Nephron (organoid): ENCODE measurements around the gene RBM25.
"Not testable (repeated sequence)": the region's sequence is repeated elsewhere in the genome, so short reads cannot be mapped to it uniquely, and the experiment has no call there.

ENCODE experiments used
- H3K27ac Mint-ChIP-seq, 3 experiments: 2 replicates each; pipeline ENCODE4 v1.8.0; 2020; ENCODE audit warnings: mixed read lengths in 3 of 3, mild to moderate bottlenecking in 2 of 3, moderate library complexity in 1 of 3
- H3K27me3 Mint-ChIP-seq: 2 replicates; pipeline ENCODE4 v1.8.0; 2021; ENCODE audit warnings: low read depth, mild to moderate bottlenecking, moderate library complexity, mixed read lengths
- H3K36me3 Mint-ChIP-seq: 2 replicates; pipeline ENCODE4 v1.8.0; 2020; ENCODE audit warnings: low read depth, mixed read lengths
- H3K4me1 Mint-ChIP-seq: 2 replicates; pipeline ENCODE4 v1.8.0; 2020; ENCODE audit warnings: mixed read lengths
- H3K4me3 Mint-ChIP-seq, 3 experiments: 2 replicates each; pipeline ENCODE4 v1.8.0; 2020; ENCODE audit warnings: mild to moderate bottlenecking in 3 of 3, mixed read lengths in 3 of 3, moderate library complexity in 2 of 3
- H3K9me3 Mint-ChIP-seq: 2 replicates; pipeline ENCODE4 v1.8.0; 2020; ENCODE audit warnings: mixed read lengths
- TF ChIP-seq, protein P1 (sequence below), 3 experiments: fragments of 200-600 bp; sonication (generic); IDR thresholded peaks; one replicate each; pipeline ENCODE4 v1.5.0; 2021; ENCODE audit warnings: antibody characterized with exemption in 3 of 3; ENCODE audit not compliant: unreplicated experiment in 3 of 3

The RBM25 gene

DNA sequence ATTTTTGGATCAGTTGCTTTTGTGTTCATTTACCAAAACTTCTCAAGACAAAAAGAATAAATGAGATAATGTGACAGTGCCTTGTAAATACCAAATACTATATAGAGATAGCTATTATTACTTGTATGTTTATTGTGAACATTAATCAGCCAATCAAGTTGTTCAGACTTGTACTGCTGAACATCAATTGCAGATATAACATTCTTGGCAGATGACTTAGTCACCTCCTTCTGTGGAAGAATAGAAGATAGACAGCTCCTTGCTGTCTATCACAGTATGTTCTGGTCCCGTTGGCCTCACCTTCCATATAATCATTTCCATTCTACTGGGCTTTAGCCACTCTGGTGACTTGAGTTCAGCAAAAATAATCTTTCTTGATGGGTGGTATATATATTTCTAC, 108.1 kb downstream of the RBM25 start:
- peaks cover 55% of the 10 kb centered on the region for H3K36me3 Mint-ChIP-seq
- no peak overlapping the region for H3K4me3 Mint-ChIP-seq
- no peaks in the 10 kb centered on the region for H3K4me1 Mint-ChIP-seq
- no peaks in the 10 kb centered on the region for H3K27me3 Mint-ChIP-seq
- no peaks in the 10 kb centered on the region for H3K9me3 Mint-ChIP-seq
- TF ChIP-seq, protein P1, sequence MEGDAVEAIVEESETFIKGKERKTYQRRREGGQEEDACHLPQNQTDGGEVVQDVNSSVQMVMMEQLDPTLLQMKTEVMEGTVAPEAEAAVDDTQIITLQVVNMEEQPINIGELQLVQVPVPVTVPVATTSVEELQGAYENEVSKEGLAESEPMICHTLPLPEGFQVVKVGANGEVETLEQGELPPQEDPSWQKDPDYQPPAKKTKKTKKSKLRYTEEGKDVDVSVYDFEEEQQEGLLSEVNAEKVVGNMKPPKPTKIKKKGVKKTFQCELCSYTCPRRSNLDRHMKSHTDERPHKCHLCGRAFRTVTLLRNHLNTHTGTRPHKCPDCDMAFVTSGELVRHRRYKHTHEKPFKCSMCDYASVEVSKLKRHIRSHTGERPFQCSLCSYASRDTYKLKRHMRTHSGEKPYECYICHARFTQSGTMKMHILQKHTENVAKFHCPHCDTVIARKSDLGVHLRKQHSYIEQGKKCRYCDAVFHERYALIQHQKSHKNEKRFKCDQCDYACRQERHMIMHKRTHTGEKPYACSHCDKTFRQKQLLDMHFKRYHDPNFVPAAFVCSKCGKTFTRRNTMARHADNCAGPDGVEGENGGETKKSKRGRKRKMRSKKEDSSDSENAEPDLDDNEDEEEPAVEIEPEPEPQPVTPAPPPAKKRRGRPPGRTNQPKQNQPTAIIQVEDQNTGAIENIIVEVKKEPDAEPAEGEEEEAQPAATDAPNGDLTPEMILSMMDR (IDR thresholded peaks at IDR 0.05; ENCODE audit: unreplicated experiment in 3 of 3), result no peak
- no peak overlapping the region for H3K27ac Mint-ChIP-seq

DNA sequence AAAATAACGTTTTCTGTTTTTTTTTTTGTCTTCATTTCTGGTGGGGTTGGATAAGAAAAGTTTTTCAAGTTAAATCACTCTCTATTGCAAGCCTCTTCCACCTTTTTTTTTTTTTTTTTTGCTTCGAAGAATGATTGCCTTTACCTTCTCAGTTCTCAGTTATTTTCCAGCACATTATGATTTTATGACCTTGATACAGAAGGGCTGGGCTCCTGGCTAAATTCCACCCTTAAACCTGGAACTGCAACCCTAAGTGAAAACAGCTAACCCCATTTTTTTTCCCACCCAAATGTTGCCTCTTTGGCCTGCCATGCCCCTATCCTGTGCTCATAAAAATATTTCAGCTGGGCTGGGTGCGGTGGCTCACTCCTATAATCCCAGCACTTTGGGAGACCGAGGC, 109.4 kb downstream of the RBM25 start:
- no peak overlapping the region for H3K4me3 Mint-ChIP-seq
- no peak overlapping the region for H3K27ac Mint-ChIP-seq
- H3K9me3 Mint-ChIP-seq, result no peaks in the 10 kb centered on the region
- H3K4me1 Mint-ChIP-seq, result no peaks in the 10 kb centered on the region
- H3K36me3 Mint-ChIP-seq, result peaks cover 55% of the 10 kb centered on the region
- TF ChIP-seq, protein P1 (IDR thresholded peaks at IDR 0.05; ENCODE audit: unreplicated experiment in 3 of 3), result no peak
- H3K27me3 Mint-ChIP-seq, result no peaks in the 10 kb centered on the region

DNA sequence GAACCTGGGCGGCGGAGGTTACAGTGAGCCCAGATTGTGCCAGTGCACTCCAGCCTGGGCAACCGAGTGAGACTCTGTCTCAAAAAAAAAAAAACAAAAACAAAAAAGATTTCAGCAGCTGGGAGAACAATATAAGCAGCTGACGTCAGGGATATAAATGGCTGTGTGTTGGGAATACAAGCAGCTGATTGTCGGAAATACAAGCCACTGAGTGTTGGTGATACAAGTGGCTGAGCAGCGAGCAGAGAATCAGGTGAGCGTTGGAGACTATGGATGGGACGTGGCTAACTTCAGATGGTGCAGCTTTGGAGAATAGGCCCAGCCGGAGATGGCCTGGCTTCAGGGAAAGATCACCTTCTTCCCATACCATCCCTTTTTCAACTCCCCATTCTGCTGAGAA, 109.9 kb downstream of the RBM25 start:
- Mint-ChIP-seq H3K4me3 (no peak overlapping the region), H3K4me1 (no peaks in the 10 kb centered on the region), H3K9me3 (no peaks in the 10 kb centered on the region), H3K36me3 (peaks cover 57% of the 10 kb centered on the region), H3K27ac (no peak overlapping the region), H3K27me3 (no peaks in the 10 kb centered on the region)
- TF ChIP-seq, protein P1 (IDR thresholded peaks at IDR 0.05; ENCODE audit: unreplicated experiment in 3 of 3), result no peak

DNA sequence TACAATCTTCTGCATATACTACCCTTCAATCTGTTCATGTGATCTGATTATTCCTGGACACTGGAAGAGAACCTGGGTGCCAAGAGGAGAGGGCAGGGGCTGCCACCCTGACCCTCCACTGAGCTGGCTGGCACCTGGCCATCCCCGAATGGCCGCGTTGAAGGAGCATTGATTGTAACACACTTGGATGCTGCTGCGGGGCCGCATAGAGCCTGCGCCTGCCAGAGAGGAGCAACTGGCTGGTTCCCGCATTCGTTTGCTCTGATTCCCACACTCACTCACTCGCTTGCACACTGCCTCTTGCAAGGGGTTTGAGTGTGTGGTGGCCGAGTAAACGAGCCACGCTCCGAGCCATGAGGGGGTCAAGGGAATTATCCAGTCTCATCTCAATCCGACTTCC, 110.4 kb downstream of the RBM25 start:
- Mint-ChIP-seq H3K27ac (no peak overlapping the region), H3K9me3 (no peaks in the 10 kb centered on the region), H3K27me3 (no peaks in the 10 kb centered on the region), H3K4me1 (no peaks in the 10 kb centered on the region), H3K4me3 (no peak overlapping the region), H3K36me3 (peaks cover 57% of the 10 kb centered on the region)
- TF ChIP-seq, protein P1 (IDR thresholded peaks at IDR 0.05; ENCODE audit: unreplicated experiment in 3 of 3), result no peak

DNA sequence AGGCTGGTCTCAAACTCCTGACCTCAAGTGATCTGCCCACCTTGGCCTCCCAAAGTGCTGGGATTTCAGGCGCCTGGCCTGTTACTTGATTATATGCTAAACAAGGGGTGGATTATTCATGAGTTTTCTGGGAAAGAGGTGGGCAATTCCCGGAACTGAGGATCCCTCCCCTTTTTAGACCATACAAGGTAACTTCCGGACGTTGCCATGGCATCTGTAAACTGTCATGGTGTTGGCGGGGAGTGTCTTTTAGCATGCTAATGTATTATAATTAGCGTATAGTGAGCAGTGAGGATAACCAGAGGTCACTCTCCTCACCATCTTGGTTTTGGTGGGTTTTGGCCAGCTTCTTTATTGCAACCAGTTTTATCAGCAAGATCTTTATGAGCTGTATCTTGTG, 111.5 kb downstream of the RBM25 start:
- H3K9me3 Mint-ChIP-seq, result not testable (repeated sequence)

DNA sequence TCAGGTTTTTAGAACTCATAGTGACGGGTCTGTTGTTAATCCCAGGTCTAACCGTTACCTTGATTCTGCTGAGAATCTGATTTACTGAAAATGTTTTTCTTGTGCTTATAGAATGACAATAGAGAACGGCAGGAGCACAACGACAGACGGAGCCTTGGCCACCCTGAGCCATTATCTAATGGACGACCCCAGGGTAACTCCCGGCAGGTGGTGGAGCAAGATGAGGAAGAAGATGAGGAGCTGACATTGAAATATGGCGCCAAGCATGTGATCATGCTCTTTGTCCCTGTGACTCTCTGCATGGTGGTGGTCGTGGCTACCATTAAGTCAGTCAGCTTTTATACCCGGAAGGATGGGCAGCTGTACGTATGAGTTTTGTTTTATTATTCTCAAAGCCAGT, 112.4 kb downstream of the RBM25 start:
- TF ChIP-seq, protein P1 (IDR thresholded peaks at IDR 0.05; ENCODE audit: unreplicated experiment in 3 of 3), result no peak
- H3K4me1 Mint-ChIP-seq, result no peaks in the 10 kb centered on the region
- H3K36me3 Mint-ChIP-seq, result peaks cover 59% of the 10 kb centered on the region
- H3K9me3 Mint-ChIP-seq, result no peaks in the 10 kb centered on the region
- H3K27me3 Mint-ChIP-seq, result no peaks in the 10 kb centered on the region
- no peak overlapping the region for H3K4me3 Mint-ChIP-seq
- H3K27ac Mint-ChIP-seq, result no peak overlapping the region

More for the DNA sequence above, 111.5 kb downstream of the RBM25 start:
- H3K4me3 Mint-ChIP-seq, H3K27ac Mint-ChIP-seq, H3K4me1 Mint-ChIP-seq, H3K27me3 Mint-ChIP-seq: not testable (repeated sequence)
- H3K36me3 Mint-ChIP-seq, result peaks cover 56% of the 10 kb centered on the region
